Endothelial cell of umbilical vein (primary cell): ENCODE measurements around the gene GTF3C1. TPM values are rescaled to one million over a fixed set of nuclear protein-coding genes. Genes with fewer than 3 reads are reported as not detected.
A peak's percentile ranks its signal among the peaks of the same experiment; 100 is the strongest.

ENCODE experiments used
- BruUV-seq: library from RNA; stranded (reverse); fragments of 400-500 nt; replicated peaks from 2 replicates; lab custom pipeline; 2021; lab: Mats Ljungman, UMichigan
- CTCF ChIA-PET: fragments of 300-600, 350-600 bp; sonication (Branson Sonifier 250); formaldehyde crosslinking; loops from one replicate; lab custom pipeline; 2021; ENCODE audit warnings: antibody characterized with exemption, inconsistent platforms; lab: Charles Lee
- POLR2A ChIA-PET: fragments of 300-600, 350-600 bp; sonication (Branson Sonifier 250); formaldehyde crosslinking; loops from one replicate; lab custom pipeline; 2021; ENCODE audit warnings: antibody characterized with exemption, inconsistent platforms; lab: Charles Lee
- DNase-seq: peaks from one replicate; pipeline ENCODE4 v3.0.0-alpha.2; 2011; ENCODE audit warnings: low read depth, low spot score
- FAIRE-seq: peaks from 2 replicates; lab custom pipeline; 2011; peaks lifted over from hg19 to GRCh38; lab: Jason Lieb, UNC
- H2AFZ ChIP-seq: 2 replicates; pipeline ENCODE4 v1.6.0; 2012; ENCODE audit warnings: low read depth, low read length, control low read depth, inconsistent platforms
- H3K27ac ChIP-seq: 2 replicates; pipeline ENCODE4 v1.5.1; 2011; ENCODE audit warnings: low read depth, mild to moderate bottlenecking, control low read depth, low read length, moderate library complexity; ENCODE audit not compliant: insufficient read depth
- H3K27me3 ChIP-seq, 2 experiments: 2 replicates each; pipeline versions ENCODE4 v1.6.0 to v1.6.1; 2011; ENCODE audit warnings: low read length in 2 of 2, mixed read lengths in 1 of 2; ENCODE audit not compliant: control insufficient read depth in 2 of 2, insufficient read depth in 2 of 2
- H3K36me3 ChIP-seq, 2 experiments: 2 replicates in 1 of 2; 3 replicates in 1 of 2; pipeline ENCODE4 v1.5.1; 2011; ENCODE audit warnings: low read length in 2 of 2, mild to moderate bottlenecking in 1 of 2, moderate library complexity in 1 of 2; ENCODE audit not compliant: control insufficient read depth in 2 of 2, insufficient read depth in 2 of 2; ENCODE audit errors: extremely low read depth in 1 of 2
- H3K4me1 ChIP-seq: 3 replicates; pipeline ENCODE4 v1.5.1; 2011; ENCODE audit warnings: mild to moderate bottlenecking, low read length; ENCODE audit not compliant: control insufficient read depth, insufficient read depth; ENCODE audit errors: extremely low read depth
- H3K4me2 ChIP-seq: 2 replicates; pipeline ENCODE4 v1.6.1; 2011; ENCODE audit warnings: low read length, control low read depth, mixed read lengths; ENCODE audit not compliant: insufficient read depth
- H3K4me3 ChIP-seq, 3 experiments: fragments of 200-600 bp in 1 of 3; sonication (generic), shearing (Covaris generic) in 1 of 3; replicated peaks in 1 of 3; 2 replicates each; pipeline ENCODE4 v1.5.1; 2011 to 2016; ENCODE audit warnings: control low read depth in 3 of 3, low read length in 3 of 3, mild to moderate bottlenecking in 2 of 3, inconsistent platforms in 1 of 3, low read depth in 1 of 3, moderate library complexity in 1 of 3; ENCODE audit not compliant: insufficient read depth in 1 of 3
- H3K79me2 ChIP-seq: 2 replicates; pipeline ENCODE4 v1.6.0; 2012; ENCODE audit warnings: low read length, inconsistent platforms; ENCODE audit not compliant: control insufficient read depth, insufficient read depth
- H3K9ac ChIP-seq: replicated peaks from 2 replicates; pipeline ENCODE3; 2011; ENCODE audit warnings: low read length, control low read depth; ENCODE audit not compliant: insufficient read depth; ENCODE audit errors: extremely low read depth
- H3K9me1 ChIP-seq: replicated peaks from 3 replicates; pipeline ENCODE4 v1.6.0; 2011; ENCODE audit warnings: mild to moderate bottlenecking, low read length; ENCODE audit not compliant: control insufficient read depth, insufficient read depth; ENCODE audit errors: extremely low read depth
- H3K9me3 ChIP-seq: replicated peaks from 2 replicates; pipeline ENCODE4 v1.5.1; 2012; ENCODE audit warnings: low read length, inconsistent platforms; ENCODE audit not compliant: control insufficient read depth, insufficient read depth
- H4K20me1 ChIP-seq: replicated peaks from 2 replicates; pipeline ENCODE3; 2011; ENCODE audit warnings: mild to moderate bottlenecking, low read length; ENCODE audit not compliant: control insufficient read depth, insufficient read depth; ENCODE audit errors: extremely low read depth
- EZH2 ChIP-seq: IDR thresholded peaks from 2 replicates; pipeline ENCODE4 v1.6.1; 2012; ENCODE audit warnings: borderline replicate concordance, low read depth, mild to moderate bottlenecking, moderate library complexity, low read length, inconsistent platforms; ENCODE audit not compliant: severe bottlenecking
- FOS ChIP-seq: IDR thresholded peaks from 2 replicates; pipeline ENCODE4 v1.6.1; 2011; ENCODE audit warnings: mild to moderate bottlenecking, low read length, moderate library complexity, borderline replicate concordance; ENCODE audit not compliant: insufficient read depth
- GATA2 ChIP-seq: IDR thresholded peaks from 2 replicates; pipeline ENCODE4 v1.7.0; 2011; ENCODE audit warnings: low read depth, mild to moderate bottlenecking, moderate library complexity, mixed read lengths, low read length; ENCODE audit not compliant: insufficient read length, insufficient read depth
- JUN ChIP-seq: IDR thresholded peaks from 2 replicates; pipeline ENCODE4 v1.6.1; 2011; ENCODE audit warnings: borderline replicate concordance, low read depth; ENCODE audit not compliant: insufficient read length, insufficient read depth
- MYC ChIP-seq: IDR thresholded peaks from one replicate; pipeline ENCODE4 v1.6.1; 2011; ENCODE audit warnings: mild to moderate bottlenecking, low read depth, low read length
- POLR2A ChIP-seq: IDR thresholded peaks from 2 replicates; pipeline ENCODE4 v1.6.1; 2012; ENCODE audit warnings: low read depth, mild to moderate bottlenecking, control low read depth, low read length
- POLR2AphosphoS5 ChIP-seq: IDR thresholded peaks from 2 replicates; pipeline ENCODE4 v1.6.1; 2012; ENCODE audit warnings: low read depth, mild to moderate bottlenecking, control low read depth, low read length, moderate library complexity; ENCODE audit not compliant: insufficient read depth
- dilution Hi-C: fragments of 300-500 bp; cut with MboI; formaldehyde crosslinking; loops from one replicate; pipeline ENCODE4 v1.15.0; 2019; ENCODE audit warnings: low sequenced_read_pairs; ENCODE audit not compliant: extremely low pct_ligation_motif_present
- intact Hi-C: fragments of 100-400 bp; cut with micrococcal nuclease; formaldehyde crosslinking; loops from one replicate; pipeline ENCODE4 v1.10.0; 2022
- polyA plus RNA-seq, 4 experiments: library from polyadenylated mRNA; depleted of rRNA in 3 of 4; stranded (reverse) in 3 of 4; unstranded in 1 of 4; fragments of >200 nt; gene quantifications; 2 replicates each; pipeline versions ENCODE4 v1.2.1 to v1.2.3, GENCODE V29; 2011 to 2012; ENCODE audit warnings: missing spikeins in 1 of 4
- total RNA-seq: library from RNA; stranded (reverse); gene quantifications from 2 replicates; pipeline ENCODE4 v1.2.3, GENCODE V29; 2021
- TF ChIP-seq, protein P1 (sequence below), 2 donors: IDR thresholded peaks; 1 replicate in 1 of 2; 2 replicates in 1 of 2; pipeline ENCODE4 v1.5.1; 2011; ENCODE audit warnings: low read length in 2 of 2, mild to moderate bottlenecking in 2 of 2, moderate library complexity in 2 of 2, control low read depth in 1 of 2, inconsistent platforms in 1 of 2, low read depth in 1 of 2; ENCODE audit not compliant: insufficient read depth in 1 of 2; ENCODE audit errors: extremely low read depth in 1 of 2
- TF ChIP-seq, protein P2 (sequence below): IDR thresholded peaks from 2 replicates; pipeline ENCODE4 v1.6.1; 2011; ENCODE audit not compliant: insufficient read depth, insufficient read length

The GTF3C1 gene
- total and polyA plus RNA-seq, 2 donors (not counting 3 experiments of a cell fraction or from before 2014, with no cell fraction given) = 58.1 to 86.1 TPM

DNA sequence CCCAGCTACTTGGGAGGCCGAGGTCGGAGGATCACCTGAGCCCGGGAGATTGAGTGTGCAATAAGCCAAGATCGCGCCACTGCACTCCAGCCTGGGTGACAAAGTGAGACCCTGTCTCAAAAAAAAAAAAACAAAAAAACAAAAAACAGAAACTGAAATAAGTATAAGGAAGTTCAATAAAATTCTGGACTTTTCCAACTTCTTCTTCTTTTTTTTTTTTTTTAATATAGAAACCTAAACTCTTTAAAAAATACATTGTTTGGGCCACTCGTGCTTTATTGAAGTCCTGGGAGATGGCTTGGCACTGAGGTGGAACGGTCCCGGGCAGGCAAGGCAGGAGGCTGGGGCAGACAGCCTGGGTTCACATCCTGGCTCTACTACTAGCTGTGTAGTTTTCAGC is 37.0 kb upstream of the GTF3C1 start:
- no peaks in the 10 kb centered on the region for H3K79me2 ChIP-seq
- H2AFZ ChIP-seq = no peak overlapping the region
- ChIA-PET CTCF (no interaction called here), POLR2A (no interaction called here)
- intact Hi-C loops (no loop called here), dilution Hi-C loops (no loop called here)
- no peaks in the 10 kb centered on the region for H3K4me1 ChIP-seq
- BruUV-seq = no TSS peak
- TF ChIP-seq, protein P1, sequence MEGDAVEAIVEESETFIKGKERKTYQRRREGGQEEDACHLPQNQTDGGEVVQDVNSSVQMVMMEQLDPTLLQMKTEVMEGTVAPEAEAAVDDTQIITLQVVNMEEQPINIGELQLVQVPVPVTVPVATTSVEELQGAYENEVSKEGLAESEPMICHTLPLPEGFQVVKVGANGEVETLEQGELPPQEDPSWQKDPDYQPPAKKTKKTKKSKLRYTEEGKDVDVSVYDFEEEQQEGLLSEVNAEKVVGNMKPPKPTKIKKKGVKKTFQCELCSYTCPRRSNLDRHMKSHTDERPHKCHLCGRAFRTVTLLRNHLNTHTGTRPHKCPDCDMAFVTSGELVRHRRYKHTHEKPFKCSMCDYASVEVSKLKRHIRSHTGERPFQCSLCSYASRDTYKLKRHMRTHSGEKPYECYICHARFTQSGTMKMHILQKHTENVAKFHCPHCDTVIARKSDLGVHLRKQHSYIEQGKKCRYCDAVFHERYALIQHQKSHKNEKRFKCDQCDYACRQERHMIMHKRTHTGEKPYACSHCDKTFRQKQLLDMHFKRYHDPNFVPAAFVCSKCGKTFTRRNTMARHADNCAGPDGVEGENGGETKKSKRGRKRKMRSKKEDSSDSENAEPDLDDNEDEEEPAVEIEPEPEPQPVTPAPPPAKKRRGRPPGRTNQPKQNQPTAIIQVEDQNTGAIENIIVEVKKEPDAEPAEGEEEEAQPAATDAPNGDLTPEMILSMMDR (IDR thresholded peaks at IDR 0.05; ENCODE audit: extremely low read depth in 1 of 2, insufficient read depth in 1 of 2, low read depth in 1 of 2, low read length in 2 of 2) = no peak
- TF ChIP-seq, protein P2, sequence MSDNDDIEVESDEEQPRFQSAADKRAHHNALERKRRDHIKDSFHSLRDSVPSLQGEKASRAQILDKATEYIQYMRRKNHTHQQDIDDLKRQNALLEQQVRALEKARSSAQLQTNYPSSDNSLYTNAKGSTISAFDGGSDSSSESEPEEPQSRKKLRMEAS = no peak
- TF ChIP-seq FOS = no peak
- no peak overlapping the region for H3K4me2 ChIP-seq
- H4K20me1 ChIP-seq = no peaks in the 10 kb centered on the region
- H3K9me3 ChIP-seq = no peaks in the 10 kb centered on the region
- FAIRE-seq (no peak), DNase-seq (no peak)
- H3K9ac ChIP-seq = no peak overlapping the region
- H3K36me3 ChIP-seq = no peaks in the 10 kb centered on the region
- H3K9me1 ChIP-seq = no peaks in the 10 kb centered on the region
- no peaks in the 10 kb centered on the region for H3K27me3 ChIP-seq
- no peak overlapping the region for H3K27ac ChIP-seq
- no peak overlapping the region for H3K4me3 ChIP-seq

DNA sequence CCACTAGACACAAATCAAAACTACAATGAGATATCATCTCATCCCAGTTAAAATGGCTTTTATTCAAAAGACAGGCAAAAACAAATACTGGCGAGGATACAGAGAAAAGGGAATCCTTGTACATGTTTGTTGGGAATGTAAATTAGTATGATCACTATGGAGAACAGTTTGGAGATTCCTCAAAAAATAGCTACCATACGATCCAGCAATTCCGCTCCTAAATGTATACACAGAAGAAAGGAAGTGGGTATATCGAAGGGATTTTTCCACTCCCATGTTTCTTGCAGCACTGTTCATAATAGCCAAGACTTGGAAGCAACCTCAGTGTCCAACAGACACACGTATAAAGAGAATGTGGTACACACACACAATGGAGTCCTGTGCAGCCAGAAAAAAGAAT is 35.5 kb upstream of the GTF3C1 start:
- dilution Hi-C loops (no loop called here), intact Hi-C loops (no loop called here)
- Histone ChIP-seq H3K4me1 (no peaks in the 10 kb centered on the region), H3K36me3 (no peaks in the 10 kb centered on the region), H3K27ac (no peak overlapping the region), H3K9me1 (no peaks in the 10 kb centered on the region), H3K9ac (no peak overlapping the region), H3K4me2 (no peak overlapping the region), H2AFZ (no peak overlapping the region), H3K27me3 (no peaks in the 10 kb centered on the region), H3K4me3 (no peak overlapping the region), H4K20me1 (no peaks in the 10 kb centered on the region), H3K79me2 (no peaks in the 10 kb centered on the region), H3K9me3 (no peaks in the 10 kb centered on the region)
- FAIRE-seq (peak; percentile 42), DNase-seq (no peak)
- CTCF ChIA-PET = no interaction called here
- POLR2A ChIA-PET = no interaction called here
- no peak for TF ChIP-seq POLR2A
- TF ChIP-seq, protein P2 = no peak
- no peak for TF ChIP-seq POLR2AphosphoS5
- TF ChIP-seq, protein P1 (IDR thresholded peaks at IDR 0.05; ENCODE audit: extremely low read depth in 1 of 2, insufficient read depth in 1 of 2, low read depth in 1 of 2, low read length in 2 of 2) = no peak
- TF ChIP-seq GATA2 = no peak
- TF ChIP-seq JUN = no peak
- TF ChIP-seq FOS = no peak
- no peak for TF ChIP-seq EZH2
- no peak for TF ChIP-seq MYC
- no TSS peak for BruUV-seq
